ENCODE data around the gene PSPH.

Gene PSPH

GRCh38 chr7:55996856-55997500, 54.3 kb downstream of the PSPH start:
- DNase-seq: no peak

DNA sequence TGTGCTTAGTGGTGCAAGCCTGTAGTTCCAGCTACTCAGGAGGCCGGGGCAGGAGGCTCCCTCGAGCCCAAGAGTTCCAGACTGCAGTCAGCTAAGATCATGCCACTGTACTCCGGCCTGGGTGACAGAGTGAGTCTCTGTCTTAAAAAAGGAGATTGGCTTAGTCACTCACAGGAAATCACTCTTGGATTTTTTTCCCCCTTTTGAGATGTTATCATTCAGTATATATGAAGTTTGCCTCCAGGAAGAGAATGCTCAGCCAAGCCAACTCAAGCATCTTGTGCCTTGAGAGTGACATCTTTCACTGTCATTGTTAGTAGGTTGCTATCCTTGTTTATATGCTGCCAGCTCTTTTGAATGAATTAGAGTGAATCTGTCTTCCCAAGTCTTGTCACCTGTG, 58.9 kb downstream of the PSPH start:
- no peak for DNase-seq

- DNase-seq: no peak
These were observed 67.7 kb downstream of the PSPH start for GRCh38 chr7:55983537-55983936.

DNA sequence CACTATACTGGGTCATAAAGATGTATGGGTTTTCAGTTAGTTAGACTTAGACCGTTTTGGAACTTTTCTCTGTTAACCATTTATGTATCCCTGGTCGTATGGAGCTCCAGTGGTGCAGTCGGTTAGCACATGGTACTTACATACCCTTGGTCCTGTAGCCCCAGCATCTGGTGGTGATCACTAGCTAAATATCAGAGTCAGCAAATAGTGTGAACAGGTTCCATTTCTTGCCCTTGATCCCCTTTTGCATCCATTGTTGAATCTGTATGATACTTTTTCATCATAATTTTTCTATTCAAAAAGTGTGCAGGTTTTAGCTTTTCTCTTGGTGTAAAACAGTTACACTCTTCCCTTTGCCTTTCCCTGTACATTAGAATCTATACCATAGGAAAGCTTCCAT, 71.0 kb downstream of the PSPH start:
- DNase-seq: no peak

DNA sequence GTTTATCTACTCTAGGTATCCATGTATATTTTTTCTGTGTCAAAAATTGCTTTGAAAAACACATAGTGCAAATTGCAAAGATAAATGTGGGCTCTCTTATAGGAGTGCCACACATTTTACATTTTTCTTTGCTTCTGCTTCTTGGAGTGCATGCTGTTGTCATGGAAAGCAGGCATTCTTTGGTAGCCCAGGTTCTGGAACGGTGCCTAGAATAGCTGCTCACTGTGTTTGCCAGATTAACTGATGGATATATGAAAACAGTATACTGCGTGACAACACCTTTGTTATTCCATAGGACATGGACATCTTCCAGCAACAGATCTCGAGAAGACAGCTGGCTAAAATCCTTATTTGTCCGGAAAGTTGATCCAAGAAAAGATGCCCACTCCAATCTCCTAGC, 73.4 kb downstream of the PSPH start:
- DNase-seq: no peak

DNA sequence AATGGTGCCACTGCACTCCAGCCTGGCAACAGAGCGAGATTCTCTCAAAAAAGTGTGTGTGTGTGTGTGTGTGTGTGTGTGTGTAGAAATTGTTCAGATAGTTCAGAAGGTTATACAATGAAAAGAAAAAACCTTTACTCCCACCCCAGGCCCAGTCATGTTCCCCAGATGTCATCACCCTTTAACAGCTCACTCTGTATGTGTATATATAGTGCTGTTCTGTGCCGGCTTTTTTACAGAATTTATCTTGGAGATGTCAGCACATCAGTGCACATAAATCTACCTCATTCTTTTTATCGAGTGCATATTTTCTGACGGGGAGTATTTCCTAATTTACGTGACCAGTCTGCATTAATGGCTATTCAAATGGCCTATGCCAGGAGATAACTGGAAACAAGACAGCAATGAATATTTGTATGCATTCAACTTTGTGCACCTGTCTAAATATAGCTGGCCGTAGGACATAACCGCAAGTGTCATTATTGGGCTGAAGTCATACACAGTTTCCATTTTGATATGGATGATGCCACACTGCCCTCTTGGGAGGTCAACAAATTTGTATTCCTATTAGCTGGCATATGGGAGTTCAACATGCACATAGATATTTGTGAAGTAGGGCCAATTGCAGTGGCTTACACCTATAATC, 75.1 kb downstream of the PSPH start:
- DNase-seq: no peak

DNA sequence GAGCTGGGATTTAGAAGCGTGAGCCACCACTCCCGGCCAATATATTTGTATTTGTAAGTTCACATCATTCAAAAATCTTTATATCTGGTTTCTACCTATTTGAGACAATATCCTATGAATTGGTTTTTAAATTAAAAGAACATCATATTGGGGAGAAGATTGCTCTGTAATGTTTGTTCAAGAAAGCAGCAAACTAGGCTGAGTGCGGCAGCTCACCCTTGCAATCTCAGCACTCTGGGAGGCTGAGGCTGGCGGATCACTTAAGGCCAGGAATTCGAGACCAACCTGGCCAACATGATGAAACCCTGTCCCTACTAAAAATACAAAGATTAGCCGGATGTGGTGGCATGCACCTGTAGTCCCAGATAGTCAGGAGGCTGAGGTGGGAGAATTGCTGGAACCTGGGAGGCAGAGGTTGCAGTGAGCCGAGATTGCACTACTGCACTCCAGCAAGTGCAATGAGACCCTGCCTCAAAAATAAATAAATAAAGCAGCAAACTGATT, 77.4 kb downstream of the PSPH start:
- DNase-seq: no peak

GRCh38 chr7:55970978-55971377, 80.3 kb downstream of the PSPH start:
- no peak for DNase-seq

- no peak for DNase-seq
These were observed 80.7 kb downstream of the PSPH start for GRCh38 chr7:55970561-55970960.

GRCh38 chr7:55969391-55969790, 81.9 kb downstream of the PSPH start:
- no peak for DNase-seq

GRCh38 chr7:55966851-55967250, 84.4 kb downstream of the PSPH start:
- DNase-seq: no peak

DNA sequence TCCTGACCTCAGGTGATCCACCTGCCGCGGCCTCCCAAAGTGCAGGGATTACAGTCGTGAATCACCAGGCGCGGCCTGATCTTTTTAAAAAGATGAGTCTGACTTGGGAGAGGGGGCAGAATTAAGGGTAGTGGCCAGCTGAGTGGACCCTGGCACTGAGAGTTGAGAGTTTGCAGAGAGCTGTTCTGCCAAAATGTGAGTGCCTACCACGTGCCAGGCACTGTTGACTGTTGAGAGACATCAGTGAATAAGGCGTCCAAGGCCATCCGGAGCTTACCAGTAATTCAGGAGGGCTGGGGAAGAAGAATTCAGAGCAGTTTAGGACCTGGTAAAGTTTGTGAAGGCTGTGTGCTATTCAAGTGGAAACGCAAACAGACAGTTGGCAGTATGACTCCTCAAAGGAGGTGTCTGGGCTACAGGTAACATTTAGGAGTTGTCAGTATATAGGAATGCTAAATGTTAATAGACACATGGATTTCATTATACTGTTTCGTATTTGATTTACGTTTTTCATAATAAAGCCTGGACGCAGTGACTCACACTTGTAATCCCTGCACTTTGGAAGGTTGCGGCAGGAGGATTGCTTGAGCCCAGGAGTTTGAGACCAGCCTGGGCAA, 85.3 kb downstream of the PSPH start:
- DNase-seq: peak; percentile 48

DNA sequence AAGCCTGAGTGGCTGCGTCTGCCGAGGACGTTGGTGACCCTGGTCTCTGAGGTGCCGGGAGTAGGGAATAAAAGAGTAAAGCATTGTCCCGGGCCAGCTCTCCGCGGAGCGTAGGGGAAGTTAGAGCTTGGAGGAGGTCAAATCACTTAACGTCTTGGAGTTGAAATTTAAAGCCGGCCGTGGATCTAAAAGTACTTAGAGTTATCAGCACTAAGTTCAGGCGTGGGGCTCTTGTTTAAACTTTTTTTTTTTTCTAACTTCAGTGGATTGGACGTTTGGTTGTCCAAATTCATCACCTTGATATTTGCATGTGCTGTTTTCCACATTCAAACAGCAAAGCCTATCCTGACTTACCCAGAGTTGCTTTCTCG, 86.2 kb downstream of the PSPH start:
- DNase-seq: peak; percentile 49

DNA sequence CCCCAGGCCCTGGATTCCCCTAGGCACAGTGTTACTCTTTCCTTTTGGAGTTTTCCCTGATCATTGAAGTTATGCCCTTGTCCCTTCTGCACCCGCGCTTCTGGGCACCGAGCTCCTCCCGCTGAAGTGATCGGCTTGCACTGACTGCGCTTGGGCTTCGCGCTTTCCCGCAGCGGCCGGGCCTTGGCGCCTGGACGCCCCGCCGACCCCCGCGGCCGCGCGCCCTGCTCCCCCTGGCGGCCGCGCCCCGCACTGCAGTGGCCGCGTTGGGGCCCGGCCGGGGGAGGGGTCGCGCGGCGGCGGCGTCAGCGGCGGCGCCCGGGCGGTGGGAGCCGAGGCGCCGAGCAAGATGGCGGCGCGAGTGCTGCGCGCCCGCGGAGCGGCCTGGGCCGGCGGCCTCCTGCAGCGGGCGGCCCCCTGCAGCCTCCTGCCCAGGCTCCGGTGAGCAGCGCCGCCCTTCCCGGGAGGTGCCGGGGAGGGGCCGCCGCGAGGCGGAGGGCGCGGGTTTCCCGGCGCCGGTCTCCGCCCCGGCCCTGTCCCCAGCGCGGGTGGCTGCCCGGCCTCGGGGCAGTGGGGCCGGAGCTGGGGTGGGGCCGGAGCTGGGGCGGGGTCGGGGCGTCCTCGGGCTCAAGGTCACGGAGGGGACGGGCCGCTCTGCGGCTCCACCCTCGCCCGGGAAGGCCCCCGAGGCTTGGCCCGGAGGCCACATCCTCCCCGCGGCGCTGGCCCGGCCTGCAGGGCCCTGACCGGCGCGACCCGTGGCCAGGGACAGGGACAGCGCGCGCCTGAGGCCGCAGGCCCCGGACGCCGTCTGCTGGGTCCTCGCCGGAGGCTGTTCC, 86.8 kb downstream of the PSPH start, which contains the start of gene NIPSNAP2:
Gene NIPSNAP2 (plus strand): TSS at position 325 of the 839 bp plus-strand sequence. CDS start 25 bp downstream, at position 350.
- DNase-seq: peak; percentile 57

- no peak for DNase-seq
These were observed 87.6 kb downstream of the PSPH start for GRCh38 chr7:55963584-55964168.

DNA sequence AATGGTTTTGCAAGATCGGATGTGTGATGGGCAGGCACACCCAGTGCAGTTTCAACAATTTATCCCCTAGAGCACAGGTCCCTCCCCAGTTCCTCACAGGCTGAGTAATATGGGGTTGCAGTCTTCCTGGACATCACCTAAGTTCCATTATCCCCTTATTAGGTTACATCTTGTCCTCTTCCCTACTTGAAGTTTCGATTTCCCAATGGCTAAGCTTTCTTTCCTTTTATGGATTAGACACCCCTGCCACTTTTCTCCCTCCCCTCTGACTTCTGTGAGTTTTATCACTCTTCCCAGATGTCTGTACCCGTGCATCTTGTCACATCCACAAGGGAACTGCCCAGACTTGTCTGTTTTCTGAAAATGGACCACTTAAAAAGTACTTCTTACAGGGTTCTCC, 89.2 kb downstream of the PSPH start:
- peak; percentile 27 for DNase-seq

All from HCEC 1CT (cell line).